GM15510 (cell line): ENCODE measurements around the gene GRIK4.

Source experiments
- POLR2A ChIP-seq: IDR thresholded peaks from 3 replicates; pipeline ENCODE4 v1.6.1; 2011; ENCODE audit warnings: borderline replicate concordance; ENCODE audit not compliant: insufficient read length; ENCODE audit errors: extremely low read depth

Gene GRIK4

GRCh38 chr11:120919045-120919444, 407.5 kb downstream of the GRIK4 start:
- no peak for TF ChIP-seq POLR2A

- TF ChIP-seq POLR2A: no peak
These were observed 408.0 kb downstream of the GRIK4 start for GRCh38 chr11:120919566-120919965.

GRCh38 chr11:120923866-120924508, 412.4 kb downstream of the GRIK4 start:
- no peak for TF ChIP-seq POLR2A

GRCh38 chr11:120925944-120926343, 414.4 kb downstream of the GRIK4 start:
- TF ChIP-seq POLR2A: no peak

GRCh38 chr11:120928627-120929026, 417.1 kb downstream of the GRIK4 start:
- TF ChIP-seq POLR2A: no peak

GRCh38 chr11:120929090-120929489, 417.5 kb downstream of the GRIK4 start:
- TF ChIP-seq POLR2A: no peak

- TF ChIP-seq POLR2A: no peak
These were observed 418.2 kb downstream of the GRIK4 start for GRCh38 chr11:120929664-120930154.

- TF ChIP-seq POLR2A: no peak
These were observed 419.7 kb downstream of the GRIK4 start for GRCh38 chr11:120931057-120931779.

- TF ChIP-seq POLR2A: no peak
These were observed 420.9 kb downstream of the GRIK4 start for GRCh38 chr11:120932305-120932915.

- no peak for TF ChIP-seq POLR2A
These were observed 424.8 kb downstream of the GRIK4 start for GRCh38 chr11:120936356-120936755.

GRCh38 chr11:120937501-120937900, 426.0 kb downstream of the GRIK4 start:
- no peak for TF ChIP-seq POLR2A

- TF ChIP-seq POLR2A: no peak
These were observed 426.7 kb downstream of the GRIK4 start for GRCh38 chr11:120938260-120938659.

- TF ChIP-seq POLR2A: no peak
These were observed 428.8 kb downstream of the GRIK4 start for GRCh38 chr11:120940160-120940848.

- no peak for TF ChIP-seq POLR2A
These were observed 429.5 kb downstream of the GRIK4 start for GRCh38 chr11:120941000-120941399.

- no peak for TF ChIP-seq POLR2A
These were observed 431.2 kb downstream of the GRIK4 start for GRCh38 chr11:120942701-120943100.

- TF ChIP-seq POLR2A: no peak
These were observed 433.5 kb downstream of the GRIK4 start for GRCh38 chr11:120945042-120945441.

- no peak for TF ChIP-seq POLR2A
These were observed 439.3 kb downstream of the GRIK4 start for GRCh38 chr11:120950880-120951279.
